HG03280 (cell line): ENCODE measurements around the gene IGF2BP3.

Source experiments
- ATAC-seq: cut with Tn5 transposase; IDR thresholded peaks from one replicate; pipeline ENCODE4 v1.9.1; 2021; ENCODE audit warnings: mild to moderate bottlenecking, moderate library complexity; ENCODE audit not compliant: unreplicated experiment

Gene IGF2BP3

GRCh38 chr7:23272275-23272674 is 198.0 kb downstream of the IGF2BP3 start:
- no peak for ATAC-seq

- no peak for ATAC-seq
Observed at GRCh38 chr7:23268746-23269145, 201.5 kb downstream of the IGF2BP3 start.

- ATAC-seq, result no peak
Observed at GRCh38 chr7:23268167-23268566, 202.1 kb downstream of the IGF2BP3 start.

GRCh38 chr7:23267357-23267756 is 202.9 kb downstream of the IGF2BP3 start:
- no peak for ATAC-seq

GRCh38 chr7:23266918-23267317 is 203.4 kb downstream of the IGF2BP3 start:
- ATAC-seq, result no peak

- ATAC-seq, result no peak
Observed at GRCh38 chr7:23264916-23265458, 205.3 kb downstream of the IGF2BP3 start.

GRCh38 chr7:23261843-23262452 is 208.3 kb downstream of the IGF2BP3 start:
- peak; percentile 88 for ATAC-seq

GRCh38 chr7:23260371-23260770 is 209.9 kb downstream of the IGF2BP3 start:
- ATAC-seq, result no peak
